Neuronal stem cell (in vitro differentiated cells): ENCODE measurements around the gene PPA2.
"Not testable (repeated sequence)": the region's sequence is repeated elsewhere in the genome, so short reads cannot be mapped to it uniquely, and the experiment has no call there.

Experiments used
- DNase-seq: peaks from one replicate; pipeline ENCODE4 v3.0.0-alpha.2; 2013; ENCODE audit warnings: low spot score
- H2AFZ ChIP-seq: one replicate; pipeline ENCODE4 v1.6.1; 2013; ENCODE audit warnings: mild to moderate bottlenecking, low read length, inconsistent platforms
- H2AK5ac ChIP-seq: 2 replicates; pipeline ENCODE4 v1.6.1; 2013; ENCODE audit warnings: low read depth, mild to moderate bottlenecking, inconsistent platforms, low read length, moderate library complexity, mixed read lengths
- H2BK120ac ChIP-seq: 2 replicates; pipeline ENCODE4 v1.6.1; 2013; ENCODE audit warnings: low read depth, mild to moderate bottlenecking, inconsistent platforms, low read length, moderate library complexity, mixed read lengths
- H2BK12ac ChIP-seq: one replicate; pipeline ENCODE4 v1.6.1; 2013; ENCODE audit warnings: low read length, inconsistent platforms
- H2BK15ac ChIP-seq: 2 replicates; pipeline ENCODE4 v1.6.1; 2013; ENCODE audit warnings: mild to moderate bottlenecking, low read length, inconsistent platforms, mixed read lengths
- H2BK5ac ChIP-seq: one replicate; pipeline ENCODE4 v1.6.1; 2013; ENCODE audit warnings: inconsistent platforms, mild to moderate bottlenecking, low read length, moderate library complexity
- H3K14ac ChIP-seq: one replicate; pipeline ENCODE4 v1.6.1; 2013; ENCODE audit warnings: low read length, inconsistent platforms
- H3K18ac ChIP-seq: 2 replicates; pipeline ENCODE4 v1.6.1; 2013; ENCODE audit warnings: low read length, inconsistent platforms
- H3K23ac ChIP-seq: 2 replicates; pipeline ENCODE4 v1.6.1; 2013; ENCODE audit warnings: low read depth, mild to moderate bottlenecking, mixed read lengths, low read length, inconsistent platforms; ENCODE audit not compliant: poor library complexity
- H3K27ac ChIP-seq: replicated peaks from 3 replicates; pipeline ENCODE4 v1.5.1; 2013; ENCODE audit warnings: low read length, inconsistent platforms
- H3K27me3 ChIP-seq, 3 experiments: 2 replicates each; pipeline ENCODE4 v1.6.1; 2013; ENCODE audit warnings: low read length in 3 of 3, mild to moderate bottlenecking in 2 of 3, inconsistent platforms in 1 of 3, low read depth in 1 of 3, mixed read lengths in 1 of 3, moderate library complexity in 1 of 3; ENCODE audit not compliant: control insufficient read depth in 3 of 3, insufficient read depth in 3 of 3
- H3K36me3 ChIP-seq, 2 donors: replicated peaks in 1 of 2; 2 replicates each; pipeline ENCODE4 v1.6.1; 2013; ENCODE audit warnings: low read length in 2 of 2; ENCODE audit not compliant: control insufficient read depth in 2 of 2, insufficient read depth in 2 of 2
- H3K4ac ChIP-seq: 2 replicates; pipeline ENCODE4 v1.6.1; 2013; ENCODE audit warnings: inconsistent platforms, mild to moderate bottlenecking, low read length, moderate library complexity
- H3K4me1 ChIP-seq, 2 donors: 1 replicate in 1 of 2; 2 replicates in 1 of 2; pipeline ENCODE4 v1.6.1; 2013; ENCODE audit warnings: low read length in 2 of 2, low read depth in 1 of 2; ENCODE audit not compliant: control insufficient read depth in 2 of 2, insufficient read depth in 1 of 2
- H3K4me2 ChIP-seq: one replicate; pipeline ENCODE4 v1.6.1; 2013; ENCODE audit warnings: mild to moderate bottlenecking, low read length, inconsistent platforms; ENCODE audit not compliant: insufficient read depth, poor library complexity, severe bottlenecking
- H3K4me3 ChIP-seq, 2 donors: 2 replicates each; pipeline ENCODE4 v1.5.1; 2013; ENCODE audit warnings: low read length in 2 of 2, mild to moderate bottlenecking in 2 of 2, inconsistent platforms in 1 of 2, moderate library complexity in 1 of 2
- H3K79me1 ChIP-seq: one replicate; pipeline ENCODE4 v1.6.1; 2013; ENCODE audit warnings: low read depth, mild to moderate bottlenecking, inconsistent platforms, low read length, moderate library complexity
- H3K9ac ChIP-seq: one replicate; pipeline ENCODE4 v1.6.1; 2013; ENCODE audit warnings: mild to moderate bottlenecking, low read depth, low read length, inconsistent platforms; ENCODE audit not compliant: poor library complexity
- H3K9me3 ChIP-seq, 2 donors: replicated peaks in 1 of 2; 2 replicates each; pipeline versions ENCODE3 to v1.6.1; 2013; ENCODE audit warnings: low read length in 2 of 2, mild to moderate bottlenecking in 2 of 2, inconsistent platforms in 1 of 2, low read depth in 1 of 2, mixed read lengths in 1 of 2, moderate library complexity in 1 of 2; ENCODE audit not compliant: control insufficient read depth in 2 of 2, insufficient read depth in 1 of 2
- H4K8ac ChIP-seq: one replicate; pipeline ENCODE4 v1.6.1; 2013; ENCODE audit warnings: low read depth, mild to moderate bottlenecking, inconsistent platforms, low read length, moderate library complexity
- H4K91ac ChIP-seq: one replicate; pipeline ENCODE4 v1.6.1; 2013; ENCODE audit warnings: low read length, low read depth, mild to moderate bottlenecking, inconsistent platforms; ENCODE audit not compliant: poor library complexity
- WGBS, 2 donors: extraction: QIAGEN DNeasy Blood & Tissue Kit; methylation state at CpG; one replicate each; pipeline ENCODE4 v1.1.7; 2013; ENCODE audit warnings: missing lambda C conversion rate in 2 of 2, mixed read lengths in 1 of 2; ENCODE audit not compliant: insufficient read length in 2 of 2, insufficient replicate concordance in 1 of 2; ENCODE audit errors: extremely low coverage in 2 of 2; 5-methylcytosine and 5-hydroxymethylcytosine counted together

The PPA2 gene

GRCh38 chr4:105461221-105461620 lies 12.6 kb downstream of the PPA2 start:
- H2BK5ac ChIP-seq = no peak overlapping the region
- H4K91ac ChIP-seq = no peak overlapping the region
- H3K4ac ChIP-seq = no peak overlapping the region
- H2AK5ac ChIP-seq = no peak overlapping the region
- H3K23ac ChIP-seq = no peak overlapping the region
- no peak overlapping the region for H2AFZ ChIP-seq
- H3K27me3 ChIP-seq = no peaks in the 10 kb centered on the region
- no peak overlapping the region for H3K27ac ChIP-seq
- no peaks in the 10 kb centered on the region for H3K4me1 ChIP-seq
- no peak overlapping the region for H3K9ac ChIP-seq
- no peak overlapping the region for H2BK15ac ChIP-seq
- no peak overlapping the region for H2BK12ac ChIP-seq
- no peak overlapping the region for H2BK120ac ChIP-seq
- H3K14ac ChIP-seq = no peak overlapping the region
- H4K8ac ChIP-seq = no peak overlapping the region
- no peak overlapping the region for H3K18ac ChIP-seq
- H3K9me3 ChIP-seq = peaks cover 2 to 12% of the 10 kb centered on the region in 2 donors
- H3K4me2 ChIP-seq = no peak overlapping the region
- WGBS, 2 donors = no CpG with 5 or more reads among the region's 8 CpGs
- no peak overlapping the region for H3K4me3 ChIP-seq
- DNase-seq = no peak
- H3K79me1 ChIP-seq = no peaks in the 10 kb centered on the region
- H3K36me3 ChIP-seq = peaks cover 2 to 49% of the 10 kb centered on the region in 2 donors

GRCh38 chr4:105460306-105460705 lies 13.6 kb downstream of the PPA2 start:
- Histone ChIP-seq H3K18ac (no peak overlapping the region), H3K14ac (no peak overlapping the region), H2BK5ac (no peak overlapping the region), H3K4me2 (no peak overlapping the region), H3K9me3 (peaks cover 2 to 6% of the 10 kb centered on the region in 2 donors), H3K4me3 (no peak overlapping the region), H3K79me1 (no peaks in the 10 kb centered on the region), H3K23ac (no peak overlapping the region), H4K91ac (no peak overlapping the region), H2BK12ac (no peak overlapping the region), H3K27me3 (no peaks in the 10 kb centered on the region), H4K8ac (no peak overlapping the region), H2BK15ac (no peak overlapping the region), H3K4me1 (no peaks in the 10 kb centered on the region), H3K27ac (no peak overlapping the region), H3K9ac (no peak overlapping the region), H2AK5ac (no peak overlapping the region), H3K36me3 (peaks cover 2 to 50% of the 10 kb centered on the region in 2 donors), H3K4ac (no peak overlapping the region), H2AFZ (no peak overlapping the region), H2BK120ac (no peak overlapping the region)
- no CpG with 5 or more reads among the region's 2 CpGs for WGBS, 2 donors
- no peak for DNase-seq

DNA sequence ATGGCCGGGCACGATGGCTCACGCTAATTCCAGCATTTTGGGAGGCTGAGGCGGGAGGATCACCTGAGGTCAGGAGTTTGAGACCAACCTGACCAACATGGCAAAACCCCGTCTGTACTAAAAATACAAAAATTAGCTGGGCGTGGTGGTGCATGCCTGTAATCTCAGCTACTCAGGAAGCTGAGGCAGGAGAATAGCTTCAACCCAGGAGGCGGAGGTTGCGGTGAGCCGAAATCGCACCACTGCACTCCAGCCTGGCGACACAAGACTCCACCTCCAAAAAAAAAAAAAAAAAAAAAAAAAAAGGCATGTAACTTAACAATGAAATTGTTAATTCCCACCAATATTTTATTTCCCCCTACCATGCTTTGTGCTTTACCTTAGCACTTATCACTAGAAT lies 15.3 kb downstream of the PPA2 start:
- not testable (repeated sequence) for H3K27ac ChIP-seq, H3K4ac ChIP-seq, H3K4me3 ChIP-seq, H2BK12ac ChIP-seq, H4K91ac ChIP-seq, H3K4me1 ChIP-seq, H3K4me2 ChIP-seq, H3K9ac ChIP-seq, H2BK15ac ChIP-seq, H2BK5ac ChIP-seq, H2AK5ac ChIP-seq, H3K14ac ChIP-seq, H3K9me3 ChIP-seq, H3K23ac ChIP-seq, H2AFZ ChIP-seq, H2BK120ac ChIP-seq, H4K8ac ChIP-seq, H3K27me3 ChIP-seq, DNase-seq, H3K18ac ChIP-seq, H3K79me1 ChIP-seq
- WGBS, 2 donors = no CpG with 5 or more reads among the region's 11 CpGs
- H3K36me3 ChIP-seq = peaks cover 2 to 50% of the 10 kb centered on the region in 2 donors

GRCh38 chr4:105458001-105458400 lies 15.9 kb downstream of the PPA2 start:
- Histone ChIP-seq H2AK5ac (no peak overlapping the region), H3K9me3 (peaks cover 0 to 6% of the 10 kb centered on the region in 2 donors), H3K27ac (no peak overlapping the region), H2BK5ac (no peak overlapping the region), H3K14ac (no peak overlapping the region), H3K23ac (no peak overlapping the region), H4K8ac (no peak overlapping the region), H3K4me1 (no peaks in the 10 kb centered on the region), H2BK12ac (no peak overlapping the region), H4K91ac (no peak overlapping the region), H3K79me1 (no peaks in the 10 kb centered on the region), H3K18ac (no peak overlapping the region), H3K27me3 (no peaks in the 10 kb centered on the region), H2BK15ac (no peak overlapping the region), H3K4me2 (no peak overlapping the region), H3K4me3 (no peak overlapping the region), H3K36me3 (peaks cover 3 to 56% of the 10 kb centered on the region in 2 donors), H3K9ac (no peak overlapping the region), H2AFZ (no peak overlapping the region), H2BK120ac (no peak overlapping the region), H3K4ac (no peak overlapping the region)
- no CpG with 5 or more reads among the region's 1 CpG for WGBS, 2 donors
- no peak for DNase-seq
